Lower leg skin (tissue), 4 donors: ENCODE results near the gene SLC35B4. TPM values are rescaled to one million over a fixed set of nuclear protein-coding genes. Genes with fewer than 3 reads are reported as not detected.

Experiments used
- DNase-seq, 2 donors: peaks; one replicate each; pipeline ENCODE4 v3.0.0-alpha.2; 2019; ENCODE audit warnings: low spot score in 2 of 2
- H3K4me3 ChIP-seq: fragments of 200-600 bp; sonication (generic); 2 replicates; pipeline ENCODE4 v1.5.1; 2017; ENCODE audit warnings: mild to moderate bottlenecking, low read depth; ENCODE audit not compliant: poor library complexity, severe bottlenecking
- POLR2A ChIP-seq, 2 donors: fragments of 450-650 bp; IDR thresholded peaks; one replicate each; pipeline ENCODE4 v1.6.1; 2016 to 2017; ENCODE audit warnings: antibody characterized with exemption in 2 of 2, mild to moderate bottlenecking in 1 of 2, moderate library complexity in 1 of 2
- WGBS, 2 donors: methylation state at CpG; one replicate each; pipeline ENCODE4 v1.1.5; 2018; 5-methylcytosine and 5-hydroxymethylcytosine counted together
- intact Hi-C: fragments of 100-400 bp; cut with DNase I; formaldehyde crosslinking; loops from one replicate; pipeline ENCODE4 v1.15.0; 2023; ENCODE audit warnings: low total_unique reads
- total RNA-seq, 4 donors: library from RNA; depleted of rRNA; stranded (reverse); fragments of >200 nt; gene quantifications; one replicate each; pipeline ENCODE4 v1.1.0, GENCODE V29; 2016
- TF ChIP-seq, protein P1 (sequence below), 3 donors: fragments of 450-650 bp; IDR thresholded peaks; one replicate each; pipeline ENCODE4 v1.5.1; 2016; ENCODE audit warnings: antibody characterized with exemption in 3 of 3, mild to moderate bottlenecking in 3 of 3, moderate library complexity in 2 of 3

The SLC35B4 gene
- total RNA-seq, 4 donors from 2014 or later: 2.1 to 5.8 (median 2.9) TPM

GRCh38 chr7:134359787-134360432, 43.2 kb upstream of the SLC35B4 start:
- intact Hi-C loops: no loop called here
- DNase-seq: no peak
- 72 to 85% methylated on average over 5 of the region's 5 CpGs for WGBS, 2 donors
- TF ChIP-seq, protein P1, sequence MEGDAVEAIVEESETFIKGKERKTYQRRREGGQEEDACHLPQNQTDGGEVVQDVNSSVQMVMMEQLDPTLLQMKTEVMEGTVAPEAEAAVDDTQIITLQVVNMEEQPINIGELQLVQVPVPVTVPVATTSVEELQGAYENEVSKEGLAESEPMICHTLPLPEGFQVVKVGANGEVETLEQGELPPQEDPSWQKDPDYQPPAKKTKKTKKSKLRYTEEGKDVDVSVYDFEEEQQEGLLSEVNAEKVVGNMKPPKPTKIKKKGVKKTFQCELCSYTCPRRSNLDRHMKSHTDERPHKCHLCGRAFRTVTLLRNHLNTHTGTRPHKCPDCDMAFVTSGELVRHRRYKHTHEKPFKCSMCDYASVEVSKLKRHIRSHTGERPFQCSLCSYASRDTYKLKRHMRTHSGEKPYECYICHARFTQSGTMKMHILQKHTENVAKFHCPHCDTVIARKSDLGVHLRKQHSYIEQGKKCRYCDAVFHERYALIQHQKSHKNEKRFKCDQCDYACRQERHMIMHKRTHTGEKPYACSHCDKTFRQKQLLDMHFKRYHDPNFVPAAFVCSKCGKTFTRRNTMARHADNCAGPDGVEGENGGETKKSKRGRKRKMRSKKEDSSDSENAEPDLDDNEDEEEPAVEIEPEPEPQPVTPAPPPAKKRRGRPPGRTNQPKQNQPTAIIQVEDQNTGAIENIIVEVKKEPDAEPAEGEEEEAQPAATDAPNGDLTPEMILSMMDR (IDR thresholded peaks at IDR 0.05): no peak
- TF ChIP-seq POLR2A (IDR thresholded peaks at IDR 0.05): no peak
- H3K4me3 ChIP-seq: no peak overlapping the region

DNA sequence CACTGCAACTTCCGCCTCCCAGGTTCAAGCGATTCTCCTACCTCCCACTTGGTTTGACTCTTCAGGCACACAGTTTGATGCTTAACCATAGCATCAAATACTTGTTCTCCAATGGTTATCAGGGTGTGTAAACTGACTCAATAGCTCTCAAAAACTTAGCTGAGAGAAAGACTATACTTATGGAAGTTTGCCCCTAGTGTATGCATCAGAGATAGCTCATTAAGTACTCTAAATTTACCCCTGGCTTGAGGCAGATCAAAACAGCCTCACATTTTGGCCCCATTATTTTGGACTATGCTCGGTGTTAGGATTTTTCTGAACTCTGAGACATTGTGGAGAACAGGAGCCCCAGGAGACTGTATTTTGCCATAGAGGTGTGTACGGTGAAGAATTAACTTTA, 40.8 kb upstream of the SLC35B4 start:
- 96 to 97% methylated on average over 4 of the region's 4 CpGs for WGBS, 2 donors
- no peak for DNase-seq
- intact Hi-C loops: no loop called here
- no peak for TF ChIP-seq POLR2A (IDR thresholded peaks at IDR 0.05)
- TF ChIP-seq, protein P1 (IDR thresholded peaks at IDR 0.05): no peak
- H3K4me3 ChIP-seq: no peak overlapping the region

GRCh38 chr7:134356421-134356936, 39.7 kb upstream of the SLC35B4 start:
- WGBS, 2 donors: 83 to 88% methylated on average over 9 of the region's 9 CpGs
- TF ChIP-seq, protein P1 (IDR thresholded peaks at IDR 0.05): no peak
- TF ChIP-seq POLR2A (IDR thresholded peaks at IDR 0.05): no peak
- intact Hi-C loops: no loop called here
- no peak for DNase-seq
- H3K4me3 ChIP-seq: no peak overlapping the region

DNA sequence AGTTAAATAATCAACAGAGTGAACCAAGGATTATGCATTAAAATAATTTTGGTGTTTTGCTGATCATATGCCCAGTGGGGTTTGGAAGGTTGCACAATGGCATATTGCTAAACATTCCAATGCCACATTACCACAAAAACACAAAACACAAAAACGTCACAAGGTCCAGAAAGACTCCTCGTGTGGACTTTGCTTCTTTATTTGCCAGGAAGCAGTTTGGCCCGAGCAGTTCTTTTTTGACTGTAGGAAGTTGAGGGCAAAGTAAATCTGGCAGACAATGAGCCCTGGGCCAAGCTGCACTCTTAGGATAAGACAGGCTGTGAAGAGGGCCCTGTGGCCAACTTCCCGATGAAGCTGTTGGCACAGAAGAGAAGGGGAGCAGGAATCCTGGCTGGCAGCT, 39.2 kb upstream of the SLC35B4 start:
- whole genome bisulfite sequencing, 2 donors: 21 to 32% methylated on average over 4 of the region's 4 CpGs
- TF ChIP-seq POLR2A (IDR thresholded peaks at IDR 0.05): no peak
- TF ChIP-seq, protein P1 (IDR thresholded peaks at IDR 0.05): no peak
- peak in 1 of 2 donors; percentile 29 for DNase-seq
- intact Hi-C loops: no loop called here
- H3K4me3 ChIP-seq: no peak overlapping the region

DNA sequence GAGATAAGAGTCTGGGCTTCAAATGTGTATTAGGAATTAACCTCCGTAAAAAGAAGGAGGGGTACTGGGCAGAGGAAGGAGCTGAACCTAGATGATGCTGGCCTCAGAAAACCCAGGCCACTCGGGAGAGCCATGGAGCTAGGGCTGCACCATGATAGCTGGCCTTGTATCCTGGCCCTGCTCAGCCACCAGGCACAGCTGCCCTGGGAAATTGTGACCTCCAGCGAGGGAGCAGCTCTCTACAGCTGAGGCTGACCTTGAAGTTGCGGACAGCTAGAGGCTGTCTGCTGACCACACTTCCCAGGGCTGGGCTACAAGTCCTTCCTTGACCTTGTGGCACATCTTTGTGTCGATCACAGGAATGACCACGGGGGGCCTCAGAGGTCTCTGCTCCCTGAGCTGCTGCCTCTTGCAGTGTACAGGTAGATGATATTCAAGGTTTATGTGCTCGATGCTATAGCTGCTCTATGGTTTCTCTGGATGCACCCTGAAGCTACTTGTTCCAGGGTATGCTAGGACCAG, 38.3 kb upstream of the SLC35B4 start:
- WGBS, 2 donors: 79 to 85% methylated on average over 7 of the region's 7 CpGs
- TF ChIP-seq POLR2A (IDR thresholded peaks at IDR 0.05): no peak
- TF ChIP-seq, protein P1 (IDR thresholded peaks at IDR 0.05): no peak
- no peak for DNase-seq
- no peak overlapping the region for H3K4me3 ChIP-seq
- intact Hi-C loops: no loop called here
